Mucosa of descending colon (tissue), 3 donors: ENCODE data around the gene MYO18B. TPM values are rescaled to one million over a fixed set of nuclear protein-coding genes. Genes with fewer than 3 reads are reported as not detected.

Experiments
- ATAC-seq: fragments of 200-7000 bp; cut with Tn5 transposase; one replicate; pipeline ENCODE4 v1.9.1; 2020; ENCODE audit warnings: mild to moderate bottlenecking, moderate library complexity
- DNase-seq, 3 donors: peaks; one replicate each; pipeline ENCODE4 v3.0.0-alpha.2; 2020
- H3K36me3 ChIP-seq: fragments of 200-600 bp; one replicate; pipeline ENCODE4 v1.8.0; 2021; ENCODE audit warnings: low read depth, mild to moderate bottlenecking
- H3K4me1 ChIP-seq: fragments of 200-600 bp; one replicate; pipeline ENCODE4 v1.8.0; 2021; ENCODE audit warnings: low read depth, mild to moderate bottlenecking
- H3K4me3 ChIP-seq: fragments of 200-600 bp; one replicate; pipeline ENCODE4 v1.8.0; 2021; ENCODE audit warnings: mild to moderate bottlenecking
- H3K9me3 ChIP-seq: fragments of 200-600 bp; one replicate; pipeline ENCODE4 v1.8.0; 2021; ENCODE audit warnings: mild to moderate bottlenecking
- intact Hi-C, 2 donors: fragments of 100-400 bp; cut with DNase I in 1 of 2; cut with micrococcal nuclease in 1 of 2; formaldehyde crosslinking; loops; one replicate each; pipeline versions ENCODE4 v1.11.0 to v1.11.1; 2022; cut with DNase I, micrococcal nuclease
- total RNA-seq, 3 donors: library from RNA; stranded (reverse); fragmentation: NEBNext Ultra II Directional in 2 of 3; extraction: Animal tissue kit (Norgen Biotek cat#: 25700) in 2 of 3; gene quantifications; one replicate each; pipeline versions ENCODE4 v1.2.1 to v1.2.4, GENCODE V29; 2021 to 2023
- TF ChIP-seq, protein P1 (sequence below): fragments of 200-600 bp; IDR thresholded peaks from one replicate; pipeline ENCODE4 v1.8.0; 2022; ENCODE audit warnings: antibody characterized with exemption, mild to moderate bottlenecking
- donor health status: DM: no; HTN: no; CAD: no; lungs with moderate emphysema.
- donor health status: DM: no; HTN: no; CAD: no.
- donor health status: DM: no; HTN: yes; CAD: no.

Gene MYO18B
- total RNA-seq, 3 donors from 2014 or later: 0.03 to 0.17 (median 0.12) TPM

DNA sequence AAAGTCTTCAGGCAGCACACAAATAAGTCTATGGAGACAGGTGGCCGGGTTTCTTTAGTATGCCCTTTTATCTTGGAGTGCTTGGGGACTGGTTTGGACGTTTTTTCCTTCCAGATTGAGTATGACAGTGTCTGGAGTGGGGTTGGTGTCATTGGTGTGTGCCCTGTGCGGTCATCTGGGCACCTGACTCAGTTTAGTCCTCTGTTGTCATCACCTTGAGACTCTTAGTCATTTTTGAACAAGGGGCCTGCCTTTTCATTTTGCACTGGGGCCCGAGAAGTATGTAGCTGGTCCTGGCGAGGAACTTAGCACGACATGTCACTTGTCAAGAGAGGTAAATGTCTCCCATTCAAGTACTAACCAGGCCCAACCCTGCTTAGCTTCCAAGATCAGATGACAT lies 27.2 kb upstream of the MYO18B start:
- no peak overlapping the region for H3K4me3 ChIP-seq
- no peaks in the 10 kb centered on the region for H3K4me1 ChIP-seq
- TF ChIP-seq, protein P1, sequence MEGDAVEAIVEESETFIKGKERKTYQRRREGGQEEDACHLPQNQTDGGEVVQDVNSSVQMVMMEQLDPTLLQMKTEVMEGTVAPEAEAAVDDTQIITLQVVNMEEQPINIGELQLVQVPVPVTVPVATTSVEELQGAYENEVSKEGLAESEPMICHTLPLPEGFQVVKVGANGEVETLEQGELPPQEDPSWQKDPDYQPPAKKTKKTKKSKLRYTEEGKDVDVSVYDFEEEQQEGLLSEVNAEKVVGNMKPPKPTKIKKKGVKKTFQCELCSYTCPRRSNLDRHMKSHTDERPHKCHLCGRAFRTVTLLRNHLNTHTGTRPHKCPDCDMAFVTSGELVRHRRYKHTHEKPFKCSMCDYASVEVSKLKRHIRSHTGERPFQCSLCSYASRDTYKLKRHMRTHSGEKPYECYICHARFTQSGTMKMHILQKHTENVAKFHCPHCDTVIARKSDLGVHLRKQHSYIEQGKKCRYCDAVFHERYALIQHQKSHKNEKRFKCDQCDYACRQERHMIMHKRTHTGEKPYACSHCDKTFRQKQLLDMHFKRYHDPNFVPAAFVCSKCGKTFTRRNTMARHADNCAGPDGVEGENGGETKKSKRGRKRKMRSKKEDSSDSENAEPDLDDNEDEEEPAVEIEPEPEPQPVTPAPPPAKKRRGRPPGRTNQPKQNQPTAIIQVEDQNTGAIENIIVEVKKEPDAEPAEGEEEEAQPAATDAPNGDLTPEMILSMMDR: no peak
- intact Hi-C loops: no loop called here
- H3K9me3 ChIP-seq: no peaks in the 10 kb centered on the region
- ATAC-seq (no peak), DNase-seq (no peak)
- no peaks in the 10 kb centered on the region for H3K36me3 ChIP-seq

DNA sequence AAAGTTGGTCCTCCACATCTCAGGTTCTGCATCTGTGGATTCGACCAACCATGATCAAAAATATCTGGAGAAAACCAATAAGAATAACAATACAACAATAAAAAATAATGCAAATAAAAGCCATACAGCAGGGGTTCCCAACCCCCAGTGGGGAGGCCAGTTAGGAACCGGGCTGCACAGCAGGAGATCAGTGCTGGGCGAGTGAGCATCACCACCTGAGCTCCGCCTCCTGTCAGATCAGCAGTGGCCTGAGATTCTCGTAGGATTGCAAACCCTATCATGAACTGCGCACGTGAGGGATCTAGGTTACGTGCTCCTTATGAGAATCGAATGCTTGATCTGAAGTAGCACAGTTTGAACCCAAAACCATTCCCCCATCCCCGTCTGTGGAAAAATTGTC lies 25.4 kb upstream of the MYO18B start:
- ATAC-seq (no peak), DNase-seq (no peak)
- H3K4me1 ChIP-seq: no peaks in the 10 kb centered on the region
- no peaks in the 10 kb centered on the region for H3K9me3 ChIP-seq
- intact Hi-C loops: no loop called here
- H3K36me3 ChIP-seq: no peaks in the 10 kb centered on the region
- no peak overlapping the region for H3K4me3 ChIP-seq
- TF ChIP-seq, protein P1: no peak

DNA sequence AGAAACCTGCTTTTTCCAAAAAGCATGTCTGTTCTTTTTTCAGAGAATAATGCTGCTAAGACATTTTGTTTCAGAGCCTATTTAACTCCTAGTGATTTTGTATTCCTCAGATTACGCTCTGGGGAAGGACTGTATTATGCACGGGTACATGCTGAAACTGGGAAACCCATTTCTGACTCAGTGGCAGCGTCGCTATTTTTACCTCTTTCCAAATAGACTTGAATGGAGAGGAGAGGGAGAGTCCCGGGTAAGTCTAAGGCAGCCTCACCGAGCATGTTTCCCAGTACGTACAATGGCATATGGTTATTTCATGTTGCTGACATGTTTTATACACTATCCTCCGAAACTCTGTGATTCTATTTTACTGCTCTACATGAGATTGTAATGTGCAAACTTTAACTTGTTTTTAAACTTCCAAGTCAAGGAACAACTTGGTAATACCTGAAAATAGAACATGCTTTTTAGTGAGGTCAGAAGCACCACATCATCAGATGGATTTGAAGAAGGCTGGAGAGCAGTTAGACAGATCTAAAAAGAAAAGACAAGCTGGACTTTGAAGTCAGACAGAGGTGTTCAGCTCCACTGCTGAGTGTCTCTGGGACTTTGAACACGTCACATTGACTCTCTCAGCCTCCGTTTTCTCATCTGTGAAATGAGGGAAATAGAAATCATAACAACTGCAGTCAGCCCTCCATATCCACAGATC lies 23.7 kb upstream of the MYO18B start:
- Histone ChIP-seq H3K36me3 (no peaks in the 10 kb centered on the region), H3K4me1 (no peaks in the 10 kb centered on the region), H3K9me3 (no peaks in the 10 kb centered on the region), H3K4me3 (no peak overlapping the region)
- TF ChIP-seq, protein P1: no peak
- intact Hi-C loops: no loop called here
- ATAC-seq (no peak), DNase-seq (no peak)

DNA sequence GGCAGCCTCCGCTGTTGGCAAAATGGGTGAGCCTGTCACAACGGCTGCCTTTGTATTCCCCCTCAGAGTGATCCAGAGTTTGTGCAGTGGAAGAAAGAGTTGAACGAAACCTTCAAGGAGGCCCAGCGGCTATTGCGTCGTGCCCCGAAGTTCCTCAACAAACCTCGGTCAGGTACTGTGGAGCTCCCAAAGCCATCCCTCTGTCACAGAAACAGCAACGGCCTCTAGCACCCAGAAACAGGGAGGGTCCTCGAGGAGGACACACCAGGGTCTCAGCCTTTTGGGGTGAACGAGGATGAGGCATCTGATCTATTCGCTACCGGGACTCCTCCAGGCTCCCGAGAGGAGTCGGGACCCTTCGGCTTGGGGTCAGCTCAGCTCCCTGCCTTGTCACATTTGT lies 19.8 kb upstream of the MYO18B start:
- ATAC-seq: no peak
- H3K4me1 ChIP-seq: no peaks in the 10 kb centered on the region
- intact Hi-C loops: no loop called here
- H3K9me3 ChIP-seq: no peaks in the 10 kb centered on the region
- TF ChIP-seq, protein P1: no peak
- no peak overlapping the region for H3K4me3 ChIP-seq
- no peak for DNase-seq
- H3K36me3 ChIP-seq: no peaks in the 10 kb centered on the region

DNA sequence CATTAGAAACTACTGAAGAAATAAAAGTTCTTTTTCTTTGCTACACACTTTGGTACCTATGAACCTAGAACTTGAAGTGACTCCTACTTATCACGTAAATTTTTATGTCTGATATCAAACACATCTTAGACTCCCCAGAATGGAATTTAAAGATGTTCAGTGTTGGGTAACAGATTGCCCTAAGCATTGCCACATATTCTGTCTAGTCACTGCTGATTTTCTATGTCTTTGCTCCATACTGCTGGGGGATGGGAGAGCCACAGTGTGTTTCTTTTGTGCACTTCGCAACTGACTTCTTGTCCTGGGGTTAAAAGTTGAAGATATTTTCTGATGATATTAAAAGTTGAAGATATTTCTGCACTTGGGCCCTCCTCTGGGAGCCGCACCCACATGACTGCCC lies 19.4 kb upstream of the MYO18B start:
- TF ChIP-seq, protein P1: no peak
- DNase-seq (no peak), ATAC-seq (no peak)
- Histone ChIP-seq H3K4me3 (no peak overlapping the region), H3K4me1 (no peaks in the 10 kb centered on the region), H3K9me3 (no peaks in the 10 kb centered on the region), H3K36me3 (no peaks in the 10 kb centered on the region)
- intact Hi-C loops: no loop called here

DNA sequence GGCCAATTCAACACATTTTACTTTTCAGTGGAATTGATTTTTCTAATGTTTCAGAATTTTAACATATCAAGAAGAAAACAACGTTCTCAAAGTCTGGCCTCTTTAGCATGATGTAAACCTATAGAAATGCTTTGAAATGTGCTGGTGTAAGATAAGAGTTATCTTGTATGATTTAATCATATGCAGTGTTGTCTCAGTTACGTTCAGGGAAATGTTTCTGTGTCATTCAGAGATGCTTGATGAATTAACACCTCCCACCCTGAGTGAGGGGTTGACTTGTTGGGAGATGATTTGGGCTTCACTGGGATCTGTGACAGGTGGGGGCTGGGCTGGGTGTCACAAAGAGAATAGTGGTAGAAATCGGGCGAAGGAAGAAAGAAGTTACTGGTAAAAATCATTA lies 15.7 kb upstream of the MYO18B start:
- intact Hi-C loops: no loop called here
- H3K9me3 ChIP-seq: no peaks in the 10 kb centered on the region
- TF ChIP-seq, protein P1: no peak
- no peaks in the 10 kb centered on the region for H3K36me3 ChIP-seq
- no peak overlapping the region for H3K4me3 ChIP-seq
- DNase-seq (no peak), ATAC-seq (no peak)
- H3K4me1 ChIP-seq: peaks cover 3% of the 10 kb centered on the region
